ENCODE measurements around the gene DNAH3. TPM values are rescaled to one million over a fixed set of nuclear protein-coding genes. Genes with fewer than 3 reads are reported as not detected.
A peak's percentile ranks its signal among the peaks of the same experiment; 100 is the strongest.
"Not testable (repeated sequence)": the region's sequence is repeated elsewhere in the genome, so short reads cannot be mapped to it uniquely, and the experiment has no call there.

Gene DNAH3
- not detected in 2 replicates for total RNA-seq

GRCh38 chr16:21150375-21151001 lies at the start of gene DNAH3:
TSS of gene DNAH3 (minus strand) at chr16:21150846. CDS start at chr16:21150319, 527 bp downstream.
- TF ChIP-seq CTCF (conservative IDR thresholded peaks at IDR 0.05; ENCODE audit: low read depth, low read length): no peak
- H3K4me3 ChIP-seq (ENCODE audit: low read depth, low read length): no peak within 1 kb of the TSS

GRCh38 chr16:21199607-21200218 lies 49.1 kb upstream of the DNAH3 start:
- H3K4me3 ChIP-seq (ENCODE audit: low read depth, low read length): no peak overlapping the region
- no peak for DNase-seq (ENCODE audit: low read depth)
- TF ChIP-seq CTCF (conservative IDR thresholded peaks at IDR 0.05; ENCODE audit: low read depth, low read length): no peak

More at GRCh38 chr16:21150375-21151001, at the start of gene DNAH3:
- DNase-seq (ENCODE audit: low read depth): peak; percentile 84

- no peak for DNase-seq (ENCODE audit: low read depth)
- TF ChIP-seq CTCF (conservative IDR thresholded peaks at IDR 0.05; ENCODE audit: low read depth, low read length): no peak
- no peak overlapping the region for H3K4me3 ChIP-seq (ENCODE audit: low read depth, low read length)
Observed at GRCh38 chr16:21197621-21198020, 47.0 kb upstream of the DNAH3 start.

- H3K4me3 ChIP-seq (ENCODE audit: low read depth, low read length): no peak overlapping the region
- no peak for DNase-seq (ENCODE audit: low read depth)
- no peak for TF ChIP-seq CTCF (conservative IDR thresholded peaks at IDR 0.05; ENCODE audit: low read depth, low read length)
Observed at GRCh38 chr16:21197112-21197511, 46.5 kb upstream of the DNAH3 start.

GRCh38 chr16:21195330-21195729 lies 44.7 kb upstream of the DNAH3 start:
- DNase-seq (ENCODE audit: low read depth); H3K4me3 ChIP-seq (ENCODE audit: low read depth, low read length): not testable (repeated sequence)

GRCh38 chr16:21194771-21195301 lies 44.2 kb upstream of the DNAH3 start:
- no peak for TF ChIP-seq CTCF (conservative IDR thresholded peaks at IDR 0.05; ENCODE audit: low read depth, low read length)
- peak; percentile 54 for DNase-seq (ENCODE audit: low read depth)
- no peak overlapping the region for H3K4me3 ChIP-seq (ENCODE audit: low read depth, low read length)

- TF ChIP-seq CTCF (conservative IDR thresholded peaks at IDR 0.05; ENCODE audit: low read depth, low read length): no peak
- no peak for DNase-seq (ENCODE audit: low read depth)
- no peak overlapping the region for H3K4me3 ChIP-seq (ENCODE audit: low read depth, low read length)
Observed at GRCh38 chr16:21192991-21193390, 42.3 kb upstream of the DNAH3 start.
